Glutamatergic neuron (in vitro differentiated cells): ENCODE results near the gene SNX13. TPM values are rescaled to one million over a fixed set of nuclear protein-coding genes. Genes with fewer than 3 reads are reported as not detected.

Experiments
- DNase-seq: peaks from one replicate; pipeline ENCODE4 v3.0.0; 2022
- H3K27ac Mint-ChIP-seq: one replicate; pipeline ENCODE4 v1.8.0; 2020; ENCODE audit warnings: mild to moderate bottlenecking, mixed read lengths, inconsistent platforms; ENCODE audit not compliant: unreplicated experiment
- H3K27me3 Mint-ChIP-seq: one replicate; pipeline ENCODE4 v1.8.0; 2020; ENCODE audit warnings: mild to moderate bottlenecking, moderate library complexity, mixed read lengths, inconsistent platforms; ENCODE audit not compliant: unreplicated experiment
- H3K36me3 Mint-ChIP-seq: one replicate; pipeline ENCODE4 v1.8.0; 2020; ENCODE audit warnings: mild to moderate bottlenecking, mixed read lengths, inconsistent platforms; ENCODE audit not compliant: unreplicated experiment
- H3K4me1 Mint-ChIP-seq: one replicate; pipeline ENCODE4 v1.8.0; 2020; ENCODE audit warnings: mild to moderate bottlenecking, low read depth, mixed read lengths, inconsistent platforms; ENCODE audit not compliant: unreplicated experiment
- H3K4me3 Mint-ChIP-seq: one replicate; pipeline ENCODE4 v1.8.0; 2020; ENCODE audit warnings: mild to moderate bottlenecking, mixed read lengths, inconsistent platforms; ENCODE audit not compliant: unreplicated experiment
- H3K9me3 Mint-ChIP-seq: one replicate; pipeline ENCODE4 v1.8.0; 2020; ENCODE audit warnings: mild to moderate bottlenecking, moderate library complexity, mixed read lengths, inconsistent platforms; ENCODE audit not compliant: unreplicated experiment
- total RNA-seq: library from RNA; stranded (reverse); fragmentation: NEBNext Ultra II Directional; extraction: Animal tissue kit (Norgen Biotek cat#: 25700); gene quantifications from one replicate; pipeline ENCODE4 v1.2.1, GENCODE V29; 2021; ENCODE audit not compliant: unreplicated experiment
- TF ChIP-seq, protein P1 (sequence below): fragments of 200-600 bp; sonication (generic); IDR thresholded peaks from one replicate; pipeline ENCODE4 v1.5.0; 2021; ENCODE audit not compliant: partially characterized antibody, unreplicated experiment

The SNX13 gene
- total RNA-seq, 1 donor from 2014 or later, result 29.9 TPM

DNA sequence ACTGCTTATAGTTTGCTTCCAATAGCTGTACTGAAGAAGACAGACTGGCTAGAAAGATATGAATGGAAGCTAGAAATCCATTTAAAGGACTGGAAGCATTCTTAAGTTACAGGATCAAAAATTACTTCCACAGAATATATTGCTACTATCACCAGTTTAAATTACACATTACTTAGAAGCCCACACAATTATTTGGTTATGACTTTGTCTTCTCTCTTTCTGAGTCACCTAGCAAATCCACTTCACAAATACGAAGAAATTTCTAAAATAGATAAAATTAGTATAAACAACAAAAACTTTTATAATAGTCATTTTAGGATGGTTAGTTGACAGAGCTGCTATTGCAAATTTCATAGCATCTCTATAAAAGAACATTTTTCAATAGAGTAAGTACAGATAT, 108.1 kb downstream of the SNX13 start:
- H3K9me3 Mint-ChIP-seq, result no peaks in the 10 kb centered on the region
- DNase-seq, result no peak
- no peak overlapping the region for H3K27ac Mint-ChIP-seq
- no peaks in the 10 kb centered on the region for H3K4me1 Mint-ChIP-seq
- H3K4me3 Mint-ChIP-seq, result no peak overlapping the region
- H3K36me3 Mint-ChIP-seq, result no peaks in the 10 kb centered on the region
- no peaks in the 10 kb centered on the region for H3K27me3 Mint-ChIP-seq
- TF ChIP-seq, protein P1, sequence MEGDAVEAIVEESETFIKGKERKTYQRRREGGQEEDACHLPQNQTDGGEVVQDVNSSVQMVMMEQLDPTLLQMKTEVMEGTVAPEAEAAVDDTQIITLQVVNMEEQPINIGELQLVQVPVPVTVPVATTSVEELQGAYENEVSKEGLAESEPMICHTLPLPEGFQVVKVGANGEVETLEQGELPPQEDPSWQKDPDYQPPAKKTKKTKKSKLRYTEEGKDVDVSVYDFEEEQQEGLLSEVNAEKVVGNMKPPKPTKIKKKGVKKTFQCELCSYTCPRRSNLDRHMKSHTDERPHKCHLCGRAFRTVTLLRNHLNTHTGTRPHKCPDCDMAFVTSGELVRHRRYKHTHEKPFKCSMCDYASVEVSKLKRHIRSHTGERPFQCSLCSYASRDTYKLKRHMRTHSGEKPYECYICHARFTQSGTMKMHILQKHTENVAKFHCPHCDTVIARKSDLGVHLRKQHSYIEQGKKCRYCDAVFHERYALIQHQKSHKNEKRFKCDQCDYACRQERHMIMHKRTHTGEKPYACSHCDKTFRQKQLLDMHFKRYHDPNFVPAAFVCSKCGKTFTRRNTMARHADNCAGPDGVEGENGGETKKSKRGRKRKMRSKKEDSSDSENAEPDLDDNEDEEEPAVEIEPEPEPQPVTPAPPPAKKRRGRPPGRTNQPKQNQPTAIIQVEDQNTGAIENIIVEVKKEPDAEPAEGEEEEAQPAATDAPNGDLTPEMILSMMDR, result no peak

DNA sequence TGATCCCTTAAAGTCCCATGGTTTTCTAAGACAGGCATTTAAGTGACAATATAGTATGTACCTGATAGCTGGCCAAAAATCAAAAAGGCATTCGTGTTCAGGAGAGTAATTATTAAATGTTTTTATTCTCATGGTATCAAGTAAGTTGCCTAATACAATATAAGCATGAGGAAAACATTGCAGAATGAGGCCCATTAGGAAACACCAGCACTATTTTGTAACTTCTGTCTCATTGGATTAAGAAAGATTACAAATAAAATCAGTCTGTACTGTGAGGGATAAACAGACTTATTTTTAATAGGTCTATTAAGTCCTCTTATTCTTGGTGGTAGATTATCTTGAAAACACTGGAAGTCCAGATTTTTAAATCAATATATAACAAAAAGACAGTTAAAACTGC, 110.1 kb downstream of the SNX13 start:
- Mint-ChIP-seq H3K27ac (no peak overlapping the region), H3K36me3 (no peaks in the 10 kb centered on the region), H3K4me1 (no peaks in the 10 kb centered on the region)

DNA sequence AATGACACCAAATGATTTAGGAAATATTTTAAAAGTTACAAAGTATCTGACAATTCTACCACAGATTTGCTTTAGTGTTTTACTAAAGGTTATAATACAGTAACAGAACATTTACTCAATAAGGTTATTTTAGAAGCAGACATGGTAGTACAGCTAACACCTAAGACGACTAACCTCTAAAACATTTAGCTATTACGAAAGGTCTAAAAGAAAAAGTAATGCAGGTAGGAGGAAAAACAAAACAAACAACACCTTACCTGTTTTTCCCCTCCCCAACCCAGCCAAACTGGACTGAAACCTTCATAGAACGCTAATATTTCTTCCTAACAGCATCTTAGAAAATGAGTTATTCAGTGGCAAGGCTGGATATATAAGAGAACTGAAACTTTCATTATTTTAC, 111.3 kb downstream of the SNX13 start:
- Mint-ChIP-seq H3K27ac (no peak overlapping the region), H3K4me1 (no peaks in the 10 kb centered on the region), H3K27me3 (no peaks in the 10 kb centered on the region), H3K9me3 (no peaks in the 10 kb centered on the region), H3K36me3 (no peaks in the 10 kb centered on the region), H3K4me3 (no peak overlapping the region)
- no peak for DNase-seq
- TF ChIP-seq, protein P1, result no peak

More for the DNA sequence above, 110.1 kb downstream of the SNX13 start:
- H3K27me3 Mint-ChIP-seq, result no peaks in the 10 kb centered on the region
- no peak overlapping the region for H3K4me3 Mint-ChIP-seq
- TF ChIP-seq, protein P1, result no peak
- DNase-seq, result no peak
- no peaks in the 10 kb centered on the region for H3K9me3 Mint-ChIP-seq

DNA sequence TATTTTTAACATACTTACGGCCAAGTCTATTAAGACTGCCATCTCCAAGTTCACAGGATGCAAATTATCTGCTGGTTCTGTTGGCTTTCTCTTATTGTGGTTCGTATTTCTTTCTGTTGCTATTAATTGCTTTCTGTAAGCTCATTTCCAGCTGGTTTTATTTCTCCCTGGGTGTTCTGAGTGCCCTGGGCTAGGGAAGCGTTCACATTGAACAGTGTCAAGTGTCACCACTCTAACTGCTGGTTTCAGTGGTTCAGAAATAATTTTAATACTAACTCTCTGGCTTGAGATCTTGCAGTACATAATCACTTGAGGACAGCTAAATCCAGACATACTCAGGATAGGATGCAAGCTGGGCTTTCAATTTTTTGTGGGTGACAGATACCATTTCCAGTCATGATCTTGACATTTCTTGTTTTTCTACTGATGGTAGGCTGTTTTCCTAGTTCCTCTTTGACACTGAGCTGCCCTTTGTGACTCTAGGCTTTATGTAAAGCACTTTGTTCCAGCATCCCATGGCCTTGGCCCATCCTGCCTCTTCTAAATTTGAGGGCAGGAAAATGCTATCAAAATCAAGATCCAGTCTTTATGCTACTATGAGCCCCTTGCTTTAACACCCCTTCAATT, 117.6 kb downstream of the SNX13 start:
- H3K36me3 Mint-ChIP-seq, result no peaks in the 10 kb centered on the region
- peak overlapping the region; percentile 33 for H3K27ac Mint-ChIP-seq

DNA sequence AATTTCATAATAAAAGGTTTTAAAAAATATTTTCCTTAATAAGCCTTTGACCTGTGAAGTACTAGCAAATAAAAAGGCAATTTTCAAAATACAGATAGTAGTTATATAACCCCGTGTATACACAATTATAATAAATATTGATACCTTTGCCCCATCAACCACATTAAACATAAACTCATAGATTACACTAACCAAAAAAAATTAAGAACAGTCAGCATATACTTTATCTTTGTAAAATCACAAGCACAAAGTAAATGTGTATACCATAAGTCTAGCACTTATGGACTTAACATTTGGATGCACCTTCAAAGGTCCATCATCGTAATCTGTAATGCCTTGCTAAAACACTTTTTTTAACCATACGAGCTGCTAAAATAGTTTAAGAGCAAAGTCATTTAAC, 123.4 kb downstream of the SNX13 start:
- no peaks in the 10 kb centered on the region for H3K4me1 Mint-ChIP-seq
- peaks cover 10% of the 10 kb centered on the region for H3K36me3 Mint-ChIP-seq
- H3K27me3 Mint-ChIP-seq, result no peaks in the 10 kb centered on the region
- no peaks in the 10 kb centered on the region for H3K9me3 Mint-ChIP-seq
- no peak overlapping the region for H3K27ac Mint-ChIP-seq
- H3K4me3 Mint-ChIP-seq, result no peak overlapping the region
- no peak for DNase-seq
- TF ChIP-seq, protein P1, result no peak

More for the DNA sequence above, 117.6 kb downstream of the SNX13 start:
- no peaks in the 10 kb centered on the region for H3K27me3 Mint-ChIP-seq
- H3K4me1 Mint-ChIP-seq, result peaks cover 14% of the 10 kb centered on the region
- no peaks in the 10 kb centered on the region for H3K9me3 Mint-ChIP-seq
- DNase-seq, result no peak
- no peak overlapping the region for H3K4me3 Mint-ChIP-seq
- TF ChIP-seq, protein P1, result no peak
